Measurements from ENCODE around the gene CRTAC1.

Gene CRTAC1

DNA sequence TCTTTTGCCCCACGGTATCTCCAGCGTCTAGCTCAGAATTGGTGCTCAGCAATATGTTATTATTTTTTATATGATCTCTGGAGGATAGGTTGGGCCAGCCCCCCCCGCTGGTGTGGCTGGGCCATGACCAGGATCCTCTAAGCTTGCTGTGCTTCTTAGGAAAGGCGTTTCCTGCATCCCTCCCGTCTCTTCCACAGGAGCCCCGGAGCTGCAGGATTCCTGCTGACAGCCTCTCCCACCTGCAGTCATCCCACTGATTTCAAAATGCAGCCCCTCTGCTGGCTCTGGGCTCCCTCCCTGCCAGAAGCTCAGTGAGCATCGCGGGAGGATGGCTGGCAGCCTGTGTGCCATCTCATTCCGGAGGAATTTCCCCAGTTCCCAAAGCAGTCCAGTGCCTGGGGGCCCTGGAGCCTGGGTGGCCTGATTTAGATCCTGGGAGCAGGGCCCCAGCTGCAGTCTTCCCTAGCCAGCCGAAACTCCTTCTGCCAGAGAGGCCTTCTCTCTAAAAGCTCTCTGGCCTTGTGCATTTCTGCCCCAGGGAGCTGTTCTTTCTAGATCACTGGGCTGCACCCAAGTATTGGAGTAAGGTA is 202.6 kb downstream of the CRTAC1 start:
- no peak overlapping the region for H3K4me2 ChIP-seq (ENCODE audit: low read length)
- H3K9me3 ChIP-seq (ENCODE audit: insufficient read depth, low read depth, low read length) = no peaks in the 10 kb centered on the region
- H3K4me3 ChIP-seq (ENCODE audit: low read depth, low read length) = no peak overlapping the region
- no peak overlapping the region for H3K14ac ChIP-seq (ENCODE audit: low read length)
- H2AK5ac ChIP-seq (ENCODE audit: low read length) = no peak overlapping the region
- no peaks in the 10 kb centered on the region for H3K79me1 ChIP-seq (ENCODE audit: low read length)
- H2BK12ac ChIP-seq (ENCODE audit: low read length) = no peak overlapping the region
- H4K91ac ChIP-seq (ENCODE audit: low read depth, low read length) = no peak overlapping the region
- H3K79me2 ChIP-seq (ENCODE audit: control insufficient read depth, insufficient read depth, low read length, poor library complexity) = no peaks in the 10 kb centered on the region
- H3K23ac ChIP-seq (ENCODE audit: low read length) = no peak overlapping the region
- H3K4me1 ChIP-seq (ENCODE audit: control insufficient read depth in 1 of 2, insufficient read depth in 2 of 2, low read length in 2 of 2) = no peaks in the 10 kb centered on the region
- no peak overlapping the region for H3K9ac ChIP-seq (ENCODE audit: low read length)
- H2BK5ac ChIP-seq (ENCODE audit: low read depth, low read length, poor library complexity) = no peak overlapping the region
- no peaks in the 10 kb centered on the region for H3K36me3 ChIP-seq (ENCODE audit: control insufficient read depth in 1 of 2, insufficient read depth in 2 of 2, low read length in 2 of 2)
- no peaks in the 10 kb centered on the region for H3K27me3 ChIP-seq (ENCODE audit: insufficient read depth, low read length)
- H3K27ac ChIP-seq (ENCODE audit: low read depth, low read length) = no peak overlapping the region
- no peak for DNase-seq
- no peak overlapping the region for H2BK120ac ChIP-seq (ENCODE audit: insufficient read depth, low read length, poor library complexity)
- no CpG with 5 or more reads among the region's 10 CpGs for WGBS (ENCODE audit: extremely low coverage, insufficient coverage, insufficient read length)
- no peak overlapping the region for H3K18ac ChIP-seq (ENCODE audit: low read length)
- H3K4ac ChIP-seq (ENCODE audit: low read depth, low read length) = no peak overlapping the region
- H4K8ac ChIP-seq (ENCODE audit: low read depth, low read length) = no peak overlapping the region
- no peak overlapping the region for H2AFZ ChIP-seq (ENCODE audit: insufficient read depth, low read length, poor library complexity)
- H4K12ac ChIP-seq (ENCODE audit: low read depth, low read length) = no peak overlapping the region

DNA sequence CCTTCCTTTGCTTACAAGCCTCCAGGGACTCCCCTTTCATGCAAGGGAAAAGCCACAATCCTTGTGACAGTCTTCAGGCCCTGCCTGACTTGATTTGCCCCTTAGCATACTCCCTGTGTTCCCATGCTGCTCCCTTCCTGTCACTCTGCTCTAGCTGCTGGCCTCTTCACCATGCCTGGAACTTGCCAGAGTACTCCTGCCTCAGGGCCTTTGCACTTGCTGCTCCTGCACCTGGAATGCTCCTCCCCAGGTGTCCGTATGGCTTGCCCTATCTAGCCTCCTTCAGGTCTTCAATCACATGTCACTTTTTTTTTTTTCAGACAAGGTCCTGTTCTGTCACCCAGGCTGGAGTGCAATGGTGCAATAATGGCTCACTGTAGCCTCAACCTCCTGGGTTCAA is 203.5 kb downstream of the CRTAC1 start:
- H3K4me3 ChIP-seq (ENCODE audit: low read depth, low read length) = no peak overlapping the region
- H4K91ac ChIP-seq (ENCODE audit: low read depth, low read length) = no peak overlapping the region
- no peak overlapping the region for H3K4ac ChIP-seq (ENCODE audit: low read depth, low read length)
- H3K27me3 ChIP-seq (ENCODE audit: insufficient read depth, low read length) = no peaks in the 10 kb centered on the region
- H3K79me2 ChIP-seq (ENCODE audit: control insufficient read depth, insufficient read depth, low read length, poor library complexity) = no peaks in the 10 kb centered on the region
- H3K9ac ChIP-seq (ENCODE audit: low read length) = no peak overlapping the region
- H3K36me3 ChIP-seq (ENCODE audit: control insufficient read depth in 1 of 2, insufficient read depth in 2 of 2, low read length in 2 of 2) = no peaks in the 10 kb centered on the region
- H3K23ac ChIP-seq (ENCODE audit: low read length) = no peak overlapping the region
- no peaks in the 10 kb centered on the region for H3K4me1 ChIP-seq (ENCODE audit: control insufficient read depth in 1 of 2, insufficient read depth in 2 of 2, low read length in 2 of 2)
- H3K18ac ChIP-seq (ENCODE audit: low read length) = no peak overlapping the region
- DNase-seq = peak in 1 of 2 donors; percentile 12
- H3K79me1 ChIP-seq (ENCODE audit: low read length) = no peaks in the 10 kb centered on the region
- no peaks in the 10 kb centered on the region for H3K9me3 ChIP-seq (ENCODE audit: insufficient read depth, low read depth, low read length)
- H2AFZ ChIP-seq (ENCODE audit: insufficient read depth, low read length, poor library complexity) = no peak overlapping the region
- no peak overlapping the region for H4K8ac ChIP-seq (ENCODE audit: low read depth, low read length)
- no peak overlapping the region for H3K27ac ChIP-seq (ENCODE audit: low read depth, low read length)
- no peak overlapping the region for H2BK120ac ChIP-seq (ENCODE audit: insufficient read depth, low read length, poor library complexity)
- H2BK12ac ChIP-seq (ENCODE audit: low read length) = no peak overlapping the region
- H2AK5ac ChIP-seq (ENCODE audit: low read length) = no peak overlapping the region
- WGBS (ENCODE audit: extremely low coverage, insufficient coverage, insufficient read length) = no CpG with 5 or more reads among the region's 1 CpG
- no peak overlapping the region for H3K14ac ChIP-seq (ENCODE audit: low read length)
- H4K12ac ChIP-seq (ENCODE audit: low read depth, low read length) = no peak overlapping the region
- no peak overlapping the region for H2BK5ac ChIP-seq (ENCODE audit: low read depth, low read length, poor library complexity)
- H3K4me2 ChIP-seq (ENCODE audit: low read length) = no peak overlapping the region

DNA sequence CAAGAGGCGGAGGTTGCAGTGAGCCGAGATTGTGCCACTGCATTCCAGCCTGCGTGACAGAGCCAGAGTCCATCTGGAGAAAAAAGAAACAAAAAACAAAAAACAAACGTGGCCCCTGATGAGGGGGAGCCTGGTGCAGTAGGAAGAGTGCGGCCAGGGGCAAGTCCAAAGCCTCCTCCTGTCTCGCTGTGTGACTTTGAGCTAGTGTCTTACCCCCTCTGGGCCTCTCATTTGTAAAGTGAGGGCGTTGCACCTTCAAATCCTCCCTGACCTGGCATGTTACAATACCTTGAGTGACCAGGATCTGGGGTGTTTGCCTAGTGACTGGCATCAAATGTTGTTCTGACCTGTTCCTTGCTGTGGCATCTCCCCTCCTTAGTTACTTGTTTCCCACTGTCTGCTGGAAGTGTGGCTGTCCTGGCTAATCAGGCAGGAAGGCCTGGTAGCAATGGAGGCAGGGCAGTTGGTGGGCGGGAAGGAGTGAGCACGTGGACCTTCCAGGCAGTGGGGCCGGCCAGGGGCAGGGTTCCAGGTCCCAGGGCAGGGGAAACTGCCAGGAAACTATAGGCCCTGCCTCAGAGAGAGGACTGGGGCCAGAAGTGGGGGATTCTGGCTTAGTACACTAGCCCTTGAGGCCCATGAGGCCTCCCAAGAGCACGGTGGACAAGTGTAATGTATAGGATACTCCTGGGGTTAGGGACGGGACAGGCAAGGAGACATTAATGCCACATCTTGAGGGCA is 205.2 kb downstream of the CRTAC1 start:
- no peak overlapping the region for H4K8ac ChIP-seq (ENCODE audit: low read depth, low read length)
- H2BK12ac ChIP-seq (ENCODE audit: low read length) = no peak overlapping the region
- no peak overlapping the region for H3K27ac ChIP-seq (ENCODE audit: low read depth, low read length)
- H2BK120ac ChIP-seq (ENCODE audit: insufficient read depth, low read length, poor library complexity) = no peak overlapping the region
- no CpG with 5 or more reads among the region's 12 CpGs for WGBS (ENCODE audit: extremely low coverage, insufficient coverage, insufficient read length)
- DNase-seq = no peak
- no peak overlapping the region for H3K4ac ChIP-seq (ENCODE audit: low read depth, low read length)
- no peaks in the 10 kb centered on the region for H3K36me3 ChIP-seq (ENCODE audit: control insufficient read depth in 1 of 2, insufficient read depth in 2 of 2, low read length in 2 of 2)
- H3K79me2 ChIP-seq (ENCODE audit: control insufficient read depth, insufficient read depth, low read length, poor library complexity) = no peaks in the 10 kb centered on the region
- H3K4me2 ChIP-seq (ENCODE audit: low read length) = no peak overlapping the region
- H3K14ac ChIP-seq (ENCODE audit: low read length) = no peak overlapping the region
- no peak overlapping the region for H2AK5ac ChIP-seq (ENCODE audit: low read length)
- H2AFZ ChIP-seq (ENCODE audit: insufficient read depth, low read length, poor library complexity) = no peak overlapping the region
- no peak overlapping the region for H4K91ac ChIP-seq (ENCODE audit: low read depth, low read length)
- H4K12ac ChIP-seq (ENCODE audit: low read depth, low read length) = no peak overlapping the region
- H3K9me3 ChIP-seq (ENCODE audit: insufficient read depth, low read depth, low read length) = no peaks in the 10 kb centered on the region
- no peaks in the 10 kb centered on the region for H3K27me3 ChIP-seq (ENCODE audit: insufficient read depth, low read length)
- H3K4me1 ChIP-seq (ENCODE audit: control insufficient read depth in 1 of 2, insufficient read depth in 2 of 2, low read length in 2 of 2) = no peaks in the 10 kb centered on the region
- H3K4me3 ChIP-seq (ENCODE audit: low read depth, low read length) = no peak overlapping the region
- H3K79me1 ChIP-seq (ENCODE audit: low read length) = no peaks in the 10 kb centered on the region
- H3K23ac ChIP-seq (ENCODE audit: low read length) = no peak overlapping the region
- H3K18ac ChIP-seq (ENCODE audit: low read length) = no peak overlapping the region
- no peak overlapping the region for H3K9ac ChIP-seq (ENCODE audit: low read length)
- no peak overlapping the region for H2BK5ac ChIP-seq (ENCODE audit: low read depth, low read length, poor library complexity)

DNA sequence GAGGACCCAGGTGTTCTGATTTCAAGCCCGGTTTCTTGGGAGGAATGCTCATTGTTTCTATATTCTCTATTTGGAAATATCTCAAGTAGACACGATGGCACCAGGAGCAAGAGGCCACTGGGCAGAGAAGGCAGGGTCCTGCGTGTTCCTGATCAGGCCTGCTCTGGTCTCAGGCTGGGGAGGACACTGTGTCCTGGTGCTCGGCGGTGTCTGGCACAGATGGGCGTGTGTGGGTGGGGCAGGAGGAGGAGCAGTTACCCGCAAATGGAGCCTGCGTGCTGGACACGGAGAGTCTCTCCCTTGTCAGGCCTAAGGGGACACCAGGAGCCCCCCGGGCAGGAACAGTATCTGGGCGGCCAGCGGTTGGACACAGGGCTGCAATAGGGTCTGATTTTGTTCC is 206.7 kb downstream of the CRTAC1 start:
- Histone ChIP-seq H3K4ac (ENCODE audit: low read depth, low read length) (no peak overlapping the region), H3K79me2 (ENCODE audit: control insufficient read depth, insufficient read depth, low read length, poor library complexity) (no peaks in the 10 kb centered on the region), H3K27ac (ENCODE audit: low read depth, low read length) (no peak overlapping the region), H4K8ac (ENCODE audit: low read depth, low read length) (no peak overlapping the region), H3K9me3 (ENCODE audit: insufficient read depth, low read depth, low read length) (no peaks in the 10 kb centered on the region), H3K23ac (ENCODE audit: low read length) (no peak overlapping the region), H2BK12ac (ENCODE audit: low read length) (no peak overlapping the region), H4K12ac (ENCODE audit: low read depth, low read length) (no peak overlapping the region), H2AFZ (ENCODE audit: insufficient read depth, low read length, poor library complexity) (no peak overlapping the region), H2BK120ac (ENCODE audit: insufficient read depth, low read length, poor library complexity) (no peak overlapping the region), H2BK5ac (ENCODE audit: low read depth, low read length, poor library complexity) (no peak overlapping the region), H3K4me1 (ENCODE audit: control insufficient read depth in 1 of 2, insufficient read depth in 2 of 2, low read length in 2 of 2) (no peaks in the 10 kb centered on the region), H3K27me3 (ENCODE audit: insufficient read depth, low read length) (no peaks in the 10 kb centered on the region), H3K4me2 (ENCODE audit: low read length) (no peak overlapping the region), H2AK5ac (ENCODE audit: low read length) (no peak overlapping the region), H3K4me3 (ENCODE audit: low read depth, low read length) (no peak overlapping the region), H3K14ac (ENCODE audit: low read length) (no peak overlapping the region), H4K91ac (ENCODE audit: low read depth, low read length) (no peak overlapping the region), H3K36me3 (ENCODE audit: control insufficient read depth in 1 of 2, insufficient read depth in 2 of 2, low read length in 2 of 2) (no peaks in the 10 kb centered on the region), H3K18ac (ENCODE audit: low read length) (no peak overlapping the region), H3K79me1 (ENCODE audit: low read length) (no peaks in the 10 kb centered on the region), H3K9ac (ENCODE audit: low read length) (no peak overlapping the region)
- no peak for DNase-seq
- WGBS (ENCODE audit: extremely low coverage, insufficient coverage, insufficient read length) = no CpG with 5 or more reads among the region's 12 CpGs

All from trophoblast cell (in vitro differentiated cells and primary cell).